Measurements from ENCODE around the gene RALGPS2. TPM values are rescaled to one million over a fixed set of nuclear protein-coding genes. Genes with fewer than 3 reads are reported as not detected.

Gene RALGPS2
- total and polyA plus RNA-seq, 2 of the 8 experiments (the other 6 are each of a cell fraction or from before 2014, with no cell fraction given): 6.7 to 38.0 TPM

- H3K27ac ChIP-seq (ENCODE audit: low read depth, low read length): no peak overlapping the region
- DNase-seq (ENCODE audit: low read depth in 1 of 2, low spot score in 2 of 2) (peak in 1 of 2 experiments; percentile 63), FAIRE-seq (no peak)
- H3K4me3 ChIP-seq (ENCODE audit: extremely low read depth in 1 of 4, insufficient read depth in 2 of 4, low read depth in 3 of 4, low read length in 4 of 4): peak overlapping the region in 1 of 4 experiments; percentile 16; a peak in 2 of 8 replicates
- H3K14ac ChIP-seq (ENCODE audit: insufficient read length): no peak overlapping the region
- no peak overlapping the region for H2BK5ac ChIP-seq (ENCODE audit: low read depth, low read length)
- no peak overlapping the region for H4K5ac ChIP-seq (ENCODE audit: insufficient read length, low read depth, low read length)
- H3K27me3 ChIP-seq (replicated peaks in 1 of 4; ENCODE audit: control insufficient read depth in 3 of 4, extremely low read depth in 1 of 4, insufficient read depth in 3 of 4, low read length in 3 of 4): no peaks in the 10 kb centered on the region
- H3K79me2 ChIP-seq (ENCODE audit: control insufficient read depth in 1 of 2, insufficient read depth in 2 of 2, low read length in 2 of 2): no peaks in the 10 kb centered on the region
- H3K4me2 ChIP-seq (ENCODE audit: insufficient read depth in 1 of 2, low read depth in 2 of 2, low read length in 2 of 2): peak overlapping the region; percentile 16 to 56; a peak in 3 of 4 replicates
- TF ChIP-seq MAFK (IDR thresholded peaks at IDR 0.05; ENCODE audit: low read depth, low read length): peak; percentile 39; the same call in 1 of the 2 replicates
- TF ChIP-seq E2F6 (IDR thresholded peaks at IDR 0.05): 0 out of 2 replicates have a peak, but pooled peaks have one; percentile 6
- no peak for TF ChIP-seq CTCF (IDR thresholded peaks at IDR 0.05; ENCODE audit: control extremely low read depth in 1 of 3, insufficient read depth in 1 of 3, low read depth in 1 of 3, low read length in 3 of 3)
- no peak for TF ChIP-seq CHD2 (IDR thresholded peaks at IDR 0.05; ENCODE audit: low read length)
- no peak overlapping the region for H2BK15ac ChIP-seq (ENCODE audit: low read length)
- H3K4me1 ChIP-seq (replicated peaks in 1 of 4; ENCODE audit: control insufficient read depth in 3 of 4, insufficient read depth in 4 of 4, low read length in 3 of 4): peaks cover 0 to 7% (median 2%) of the 10 kb centered on the region in 4 experiments; a peak in 3 of 7 replicates
- H3K79me1 ChIP-seq (ENCODE audit: low read depth, low read length): no peaks in the 10 kb centered on the region
- H3K4ac ChIP-seq (replicated peaks; ENCODE audit: insufficient read length, low read depth, low read length): no peak overlapping the region
- ChIA-PET CTCF (ENCODE audit: partially characterized antibody) (interaction anchor here (1.1 to 2.0 kb wide), 7 partner anchors 8 to 69 kb away, joined by 3 to 12 read pairs (median 5); no protein-coding TSS in a partner anchor), POLR2A (ENCODE audit: partially characterized antibody) (no interaction called here)
- H3K36me3 ChIP-seq (ENCODE audit: control insufficient read depth in 2 of 4, insufficient read depth in 4 of 4, low read length in 3 of 4): no peaks in the 10 kb centered on the region
- no peaks in the 10 kb centered on the region for H4K20me1 ChIP-seq (replicated peaks in 1 of 2; ENCODE audit: control insufficient read depth in 1 of 2, insufficient read depth in 2 of 2, low read length in 2 of 2)
- no peak overlapping the region for H3K23ac ChIP-seq (ENCODE audit: insufficient read length)
- WGBS, 2 experiments (ENCODE audit: extremely low coverage in 1 of 2, insufficient coverage in 1 of 2, insufficient read length in 1 of 2, insufficient replicate concordance in 2 of 2, low coverage in 1 of 2, low lambda C conversion rate in 2 of 2, missing lambda C conversion rate in 1 of 2): 63% methylated on average over 15 of the region's 17 CpGs; no CpG with 5 or more reads in 1 of the 2 experiments
- H3K56ac ChIP-seq (replicated peaks; ENCODE audit: insufficient read length, low read depth, low read length): no peak overlapping the region
- H3K9ac ChIP-seq (replicated peaks in 1 of 4; ENCODE audit: extremely low read depth in 1 of 4, low read depth in 3 of 4, low read length in 3 of 4): no peak overlapping the region
- peak overlapping the region; percentile 82 for H2AFZ ChIP-seq (ENCODE audit: low read length)
- no peak overlapping the region for H2AK5ac ChIP-seq (ENCODE audit: low read depth, low read length)
- H2BK12ac ChIP-seq (ENCODE audit: low read depth, low read length): no peak overlapping the region
- no peak overlapping the region for H4K91ac ChIP-seq (replicated peaks; ENCODE audit: insufficient read length, low read length)
- H3K23me2 ChIP-seq (ENCODE audit: low read depth, low read length): peaks cover 2% of the 10 kb centered on the region; the same call in 1 of the 2 replicates
- H3K9me3 ChIP-seq (ENCODE audit: insufficient read depth in 2 of 2, low read depth in 1 of 2, low read length in 1 of 2): no peaks in the 10 kb centered on the region
- peak overlapping the region; percentile 43; the same call in 1 of the 2 replicates for H3K18ac ChIP-seq (ENCODE audit: extremely low read depth, low read length)
- H2BK20ac ChIP-seq (ENCODE audit: low read length): no peak overlapping the region
- H2BK120ac ChIP-seq (replicated peaks; ENCODE audit: low read depth, low read length): no peak overlapping the region
- H4K8ac ChIP-seq (ENCODE audit: extremely low read depth, insufficient read depth, low read length): peak overlapping the region; percentile 51; the same call in 1 of the 2 replicates
Observed at GRCh38 chr1:178945763-178946266, 220.8 kb downstream of the RALGPS2 start.
